Measurements from ENCODE around the gene RREB1. TPM values are rescaled to one million over a fixed set of nuclear protein-coding genes. Genes with fewer than 3 reads are reported as not detected.

The RREB1 gene
- total RNA-seq, 6 experiments from 2014 or later: 17.5 to 23.5 (median 20.1) TPM

DNA sequence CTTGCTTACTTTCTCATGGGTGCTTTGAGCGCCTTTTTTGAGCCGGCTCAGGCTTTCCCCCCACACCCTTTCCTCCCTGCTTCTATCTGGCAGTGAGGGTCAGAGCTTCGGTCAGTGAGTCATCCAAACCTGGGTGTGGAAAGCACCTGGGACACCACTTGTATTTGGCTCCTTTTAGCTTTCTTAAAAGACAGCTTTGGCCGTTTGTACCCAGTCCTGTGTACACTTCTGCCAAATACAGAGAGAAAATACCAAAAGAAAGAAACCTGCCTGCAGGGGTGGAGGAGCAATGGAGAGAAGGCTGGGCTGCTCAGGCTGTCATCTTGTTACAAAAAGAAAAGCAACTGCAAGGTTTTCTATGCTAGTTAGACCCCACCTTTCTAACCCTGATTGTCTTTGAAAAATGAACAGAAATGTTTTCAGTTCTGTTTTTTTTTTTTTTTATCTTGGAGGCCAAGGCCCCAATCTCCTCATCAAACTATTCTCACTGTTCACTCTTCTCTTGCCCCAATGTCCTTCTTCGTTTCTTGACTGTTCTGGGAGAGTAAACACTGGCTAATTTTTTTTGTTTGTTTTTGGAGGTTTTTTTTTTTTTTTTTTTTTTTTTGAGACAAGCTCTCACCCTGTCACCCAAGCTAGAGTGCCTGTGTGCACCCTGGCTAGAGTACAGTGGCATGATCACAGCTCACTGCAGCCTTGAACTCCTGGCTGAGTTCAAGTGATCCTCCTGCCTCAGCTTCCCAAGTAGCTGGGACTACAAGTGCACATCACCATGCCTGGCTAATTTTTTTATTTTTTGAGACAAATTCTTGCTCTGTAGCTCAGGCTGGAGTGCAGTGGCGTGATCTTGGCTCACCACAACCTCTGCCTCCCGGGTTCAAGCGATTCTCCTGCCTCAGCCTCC is 128.8 kb downstream of the RREB1 start:
- Mint-ChIP-seq H3K27ac (no peak overlapping the region), H3K4me1 (ENCODE audit: low read depth) (peaks cover 37% of the 10 kb centered on the region), H3K27me3 (ENCODE audit: insufficient read depth) (peaks cover 2% of the 10 kb centered on the region; the same call in 1 of the 2 replicates), H3K4me3 (no peak overlapping the region), H3K9me3 (no peaks in the 10 kb centered on the region), H3K36me3 (ENCODE audit: low read depth) (peaks cover 10% of the 10 kb centered on the region; the same call in 1 of the 2 replicates)
- no peak for DNase-seq
- TF ChIP-seq, protein P1, sequence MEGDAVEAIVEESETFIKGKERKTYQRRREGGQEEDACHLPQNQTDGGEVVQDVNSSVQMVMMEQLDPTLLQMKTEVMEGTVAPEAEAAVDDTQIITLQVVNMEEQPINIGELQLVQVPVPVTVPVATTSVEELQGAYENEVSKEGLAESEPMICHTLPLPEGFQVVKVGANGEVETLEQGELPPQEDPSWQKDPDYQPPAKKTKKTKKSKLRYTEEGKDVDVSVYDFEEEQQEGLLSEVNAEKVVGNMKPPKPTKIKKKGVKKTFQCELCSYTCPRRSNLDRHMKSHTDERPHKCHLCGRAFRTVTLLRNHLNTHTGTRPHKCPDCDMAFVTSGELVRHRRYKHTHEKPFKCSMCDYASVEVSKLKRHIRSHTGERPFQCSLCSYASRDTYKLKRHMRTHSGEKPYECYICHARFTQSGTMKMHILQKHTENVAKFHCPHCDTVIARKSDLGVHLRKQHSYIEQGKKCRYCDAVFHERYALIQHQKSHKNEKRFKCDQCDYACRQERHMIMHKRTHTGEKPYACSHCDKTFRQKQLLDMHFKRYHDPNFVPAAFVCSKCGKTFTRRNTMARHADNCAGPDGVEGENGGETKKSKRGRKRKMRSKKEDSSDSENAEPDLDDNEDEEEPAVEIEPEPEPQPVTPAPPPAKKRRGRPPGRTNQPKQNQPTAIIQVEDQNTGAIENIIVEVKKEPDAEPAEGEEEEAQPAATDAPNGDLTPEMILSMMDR (IDR thresholded peaks at IDR 0.05): no peak

DNA sequence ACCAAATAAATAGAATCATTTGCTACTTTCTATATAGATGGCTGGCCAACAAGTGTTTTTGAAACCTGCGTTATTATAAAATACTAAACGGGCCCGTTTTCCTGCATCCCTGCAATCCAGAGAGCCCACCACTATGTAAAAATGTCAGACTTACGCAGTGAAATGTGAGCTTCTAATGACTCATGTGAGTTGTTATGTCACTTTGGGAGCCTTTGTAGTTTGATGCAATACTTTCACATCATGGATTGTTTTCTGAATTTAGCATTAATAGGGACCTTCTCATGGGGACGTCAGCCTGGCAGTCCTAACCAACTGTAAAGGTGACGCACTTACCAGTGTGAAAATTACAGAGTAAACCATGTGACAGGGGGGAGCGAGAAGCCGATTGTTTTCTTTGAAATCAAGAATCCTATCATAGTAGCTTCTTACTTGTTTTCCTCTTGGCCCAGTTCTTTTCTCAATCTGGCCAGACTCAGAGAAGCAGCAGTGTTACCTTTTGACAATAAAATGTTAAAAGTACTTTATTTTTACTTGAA is 130.0 kb downstream of the RREB1 start:
- peaks cover 48% of the 10 kb centered on the region for H3K4me1 Mint-ChIP-seq (ENCODE audit: low read depth)
- DNase-seq: no peak
- no peak overlapping the region for H3K4me3 Mint-ChIP-seq

DNA sequence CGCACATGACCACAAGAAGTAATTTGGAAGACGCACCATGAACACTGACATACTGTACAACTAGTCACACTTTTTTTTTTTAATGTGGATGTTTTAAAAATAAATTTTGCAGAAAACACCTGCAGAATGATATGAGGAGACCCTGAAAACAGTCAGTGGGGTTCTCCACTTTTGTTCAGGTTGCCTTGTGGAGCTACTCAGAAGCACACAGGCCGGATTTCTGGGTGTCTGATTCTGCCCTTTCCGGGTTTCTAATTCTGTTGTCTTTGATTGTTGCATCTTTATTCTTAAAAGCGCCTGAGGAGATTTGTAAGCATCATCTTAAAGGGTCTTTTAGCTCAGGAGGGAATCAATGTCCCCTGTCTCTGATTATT is 130.8 kb downstream of the RREB1 start:
- Mint-ChIP-seq H3K27me3 (ENCODE audit: insufficient read depth) (peaks cover 2% of the 10 kb centered on the region; the same call in 1 of the 2 replicates), H3K36me3 (ENCODE audit: low read depth) (0 out of 2 replicates have a peak, but pooled peaks cover 4% of the 10 kb centered on the region), H3K27ac (peak overlapping the region; percentile 13; the same call in 1 of the 2 replicates), H3K4me3 (no peak overlapping the region), H3K9me3 (no peaks in the 10 kb centered on the region), H3K4me1 (ENCODE audit: low read depth) (peaks cover 56% of the 10 kb centered on the region)
- DNase-seq: no peak
- TF ChIP-seq, protein P1 (IDR thresholded peaks at IDR 0.05): no peak

More for the DNA sequence above, 130.0 kb downstream of the RREB1 start:
- H3K36me3 Mint-ChIP-seq (ENCODE audit: low read depth): 0 out of 2 replicates have a peak, but pooled peaks cover 4% of the 10 kb centered on the region
- no peaks in the 10 kb centered on the region for H3K9me3 Mint-ChIP-seq
- H3K27me3 Mint-ChIP-seq (ENCODE audit: insufficient read depth): peaks cover 2% of the 10 kb centered on the region; the same call in 1 of the 2 replicates
- no peak overlapping the region for H3K27ac Mint-ChIP-seq
- TF ChIP-seq, protein P1 (IDR thresholded peaks at IDR 0.05): no peak

DNA sequence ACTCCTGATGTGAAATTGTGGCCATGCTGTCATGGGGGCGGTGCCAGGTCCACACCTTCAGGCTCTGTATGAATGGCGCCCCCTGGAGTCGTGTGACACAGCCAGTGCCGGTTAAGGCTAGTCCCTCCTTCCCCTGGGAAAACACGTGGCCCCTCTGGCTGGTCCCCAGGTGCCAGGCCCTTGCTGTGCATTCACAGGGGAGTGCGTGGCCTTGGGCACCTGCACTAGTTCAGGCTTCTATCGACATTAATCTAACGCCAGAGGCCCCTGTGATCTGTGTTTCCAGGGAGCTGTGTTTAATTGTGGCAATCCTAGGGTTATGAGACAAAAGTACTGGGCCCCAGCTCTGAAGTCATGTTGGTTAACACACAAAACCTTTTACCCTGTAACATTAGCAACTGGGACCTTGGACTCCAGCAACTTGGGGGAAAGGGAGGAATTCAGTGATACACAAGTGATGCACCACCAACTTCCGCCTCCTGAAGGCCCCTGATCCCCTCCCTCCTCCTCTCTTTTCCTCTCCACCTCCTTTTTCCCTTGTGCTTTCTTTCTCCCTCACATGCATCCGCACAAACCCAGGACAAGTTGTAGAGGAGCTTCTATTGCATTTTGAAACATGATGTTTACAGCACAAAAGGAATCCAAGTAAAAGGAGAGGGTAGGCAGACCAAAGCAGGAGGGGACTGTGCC is 131.3 kb downstream of the RREB1 start:
- Mint-ChIP-seq H3K27ac (peak overlapping the region; percentile 13; the same call in 1 of the 2 replicates), H3K27me3 (ENCODE audit: insufficient read depth) (peaks cover 2% of the 10 kb centered on the region; the same call in 1 of the 2 replicates), H3K36me3 (ENCODE audit: low read depth) (0 out of 2 replicates have a peak, but pooled peaks cover 4% of the 10 kb centered on the region), H3K4me3 (no peak overlapping the region), H3K4me1 (ENCODE audit: low read depth) (peaks cover 54% of the 10 kb centered on the region), H3K9me3 (no peaks in the 10 kb centered on the region)
- peak; percentile 69 for DNase-seq
- TF ChIP-seq, protein P1 (IDR thresholded peaks at IDR 0.05): peak; percentile 82

DNA sequence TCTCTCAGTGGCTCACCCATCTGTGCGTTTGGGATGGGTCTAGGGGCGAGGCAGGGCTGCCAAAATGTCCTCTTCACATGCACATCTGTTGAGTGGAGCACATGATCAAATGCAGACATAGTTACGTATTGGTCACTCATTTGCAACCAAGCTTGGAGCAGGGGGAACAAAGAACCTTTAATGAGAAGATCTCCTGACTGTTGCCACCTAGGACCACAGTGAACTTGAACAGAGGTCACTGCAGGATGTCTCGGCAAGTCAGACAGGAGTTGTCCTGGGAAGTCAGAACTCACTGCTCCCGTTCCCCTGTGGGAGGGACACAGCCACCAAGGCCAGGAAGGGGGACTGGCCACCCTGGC is 131.8 kb downstream of the RREB1 start:
- DNase-seq: no peak
- Mint-ChIP-seq H3K4me3 (no peak overlapping the region), H3K4me1 (ENCODE audit: low read depth) (peaks cover 49% of the 10 kb centered on the region), H3K9me3 (no peaks in the 10 kb centered on the region), H3K36me3 (ENCODE audit: low read depth) (0 out of 2 replicates have a peak, but pooled peaks cover 4% of the 10 kb centered on the region), H3K27ac (peak overlapping the region; percentile 7; the same call in 1 of the 2 replicates), H3K27me3 (ENCODE audit: insufficient read depth) (peaks cover 2% of the 10 kb centered on the region; the same call in 1 of the 2 replicates)
- TF ChIP-seq, protein P1 (IDR thresholded peaks at IDR 0.05): no peak
